NCI-H2196 (cell line): ENCODE results near the gene FGD5.

ENCODE experiments used
- DNase-seq: peaks from one replicate; lab custom pipeline; 2025; ENCODE audit not compliant: unreplicated experiment; lab: John Stamatoyannopoulos, UW

FGD5 gene

DNA sequence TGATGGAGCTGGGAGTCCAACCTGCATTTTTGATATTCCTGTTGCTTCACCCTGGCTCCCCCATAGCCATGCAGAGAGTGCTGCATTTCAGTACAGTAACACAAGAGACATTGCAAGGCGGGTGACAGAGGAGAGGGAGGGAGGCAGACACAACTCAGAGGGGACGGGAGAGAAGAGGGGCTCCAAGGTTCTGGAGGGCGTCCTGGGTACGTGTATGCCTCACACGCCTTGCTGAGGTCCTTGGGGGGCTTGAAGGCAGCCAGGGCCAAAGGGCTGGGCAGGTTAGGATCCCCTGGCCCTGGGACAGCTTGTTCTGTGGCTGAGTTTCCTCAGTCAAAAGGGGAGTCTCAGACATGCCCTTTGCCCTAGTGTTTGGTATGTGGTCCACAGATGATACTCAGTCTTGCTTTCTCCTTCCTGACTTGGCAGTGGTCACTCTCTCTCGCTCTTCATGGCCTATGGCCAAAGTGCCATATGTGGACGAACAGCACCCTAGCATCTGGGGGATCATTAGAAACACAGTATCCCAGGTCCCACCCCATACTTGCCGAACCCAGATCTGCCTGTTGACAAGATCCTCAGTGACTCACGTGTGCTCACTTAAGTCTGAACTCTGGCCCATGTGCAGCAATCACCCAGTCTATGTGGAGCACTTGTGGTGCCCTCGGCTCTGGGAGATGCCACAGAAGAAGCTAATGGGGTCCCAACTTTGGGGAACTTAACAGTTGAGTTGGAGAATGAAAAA is 52.9 kb downstream of the FGD5 start:
- DNase-seq, result no peak

DNA sequence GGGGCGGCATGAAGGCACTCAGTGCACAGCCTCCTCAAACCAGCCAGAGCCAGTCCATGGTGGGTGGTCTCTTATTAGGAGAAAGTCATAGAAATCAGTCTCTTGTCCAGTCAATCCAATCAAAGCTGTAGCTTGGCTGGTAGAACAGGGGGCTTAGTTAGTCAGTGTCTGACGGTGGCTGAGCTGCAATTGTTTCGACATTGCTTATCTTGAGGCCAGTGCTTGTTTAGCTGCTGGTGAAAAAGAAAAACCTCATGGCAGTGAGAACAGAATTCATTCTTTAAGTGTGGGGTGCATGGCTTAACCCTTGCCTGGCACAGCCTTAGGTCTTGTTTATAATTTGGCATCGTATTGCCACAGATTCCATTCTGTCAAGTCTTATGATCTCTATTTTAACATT is 53.9 kb downstream of the FGD5 start:
- DNase-seq, result no peak

DNA sequence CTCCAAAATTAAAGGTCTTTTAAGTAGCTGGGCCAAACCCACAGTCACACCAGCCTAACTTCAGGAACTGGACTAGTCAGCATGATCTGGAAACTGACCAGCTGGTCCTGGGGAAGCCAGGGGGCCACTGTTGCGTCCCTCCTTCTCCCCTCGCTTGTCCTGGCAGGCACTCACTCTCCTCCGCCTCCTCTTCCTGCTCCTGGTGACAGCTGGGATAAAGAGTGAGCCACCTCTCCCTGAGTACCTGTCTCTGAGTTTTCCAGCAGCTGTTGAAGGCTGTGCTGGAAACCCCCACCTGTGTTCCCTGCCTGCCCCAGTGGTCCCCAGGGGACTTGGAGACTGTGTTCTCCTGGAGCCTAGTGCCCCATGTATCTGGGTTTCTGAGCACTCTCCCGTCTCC is 56.0 kb downstream of the FGD5 start:
- no peak for DNase-seq

DNA sequence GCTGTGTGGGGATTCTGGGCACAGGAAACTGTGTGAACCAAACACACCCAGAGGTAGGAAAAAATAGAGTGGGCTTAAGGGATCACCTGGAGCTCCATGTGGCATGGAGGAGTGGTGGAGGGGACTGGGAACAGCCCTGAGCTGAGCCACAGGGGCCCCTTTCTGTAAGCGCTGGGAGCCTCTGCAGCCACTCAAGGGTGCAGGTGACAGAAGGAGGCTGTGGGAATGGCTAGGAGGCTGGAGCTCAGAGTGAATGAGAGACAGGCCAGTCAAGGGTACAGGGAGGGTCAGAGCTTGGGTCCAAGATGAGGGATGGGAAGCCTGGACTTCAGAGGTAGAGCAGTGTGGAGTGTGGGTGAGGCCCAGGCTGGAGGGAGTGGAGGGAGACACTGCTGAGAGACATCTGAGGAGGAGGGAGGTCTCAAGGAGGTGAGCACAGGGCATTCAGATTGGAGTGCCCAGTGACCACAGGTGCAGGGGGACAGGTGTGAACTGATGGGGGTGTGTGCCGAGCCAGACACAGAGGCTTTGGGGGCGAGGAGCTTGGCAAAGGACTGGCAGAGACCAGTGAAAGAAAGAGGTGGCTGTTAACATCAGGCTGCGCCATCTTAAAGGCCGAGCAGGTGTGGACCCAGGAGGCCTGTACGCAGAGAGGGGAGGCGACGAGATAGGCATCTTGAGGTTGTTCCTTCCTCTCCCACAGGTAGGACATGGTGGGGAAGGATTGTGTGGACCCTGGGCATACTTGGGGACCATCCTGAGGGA is 56.8 kb downstream of the FGD5 start:
- DNase-seq, result no peak

DNA sequence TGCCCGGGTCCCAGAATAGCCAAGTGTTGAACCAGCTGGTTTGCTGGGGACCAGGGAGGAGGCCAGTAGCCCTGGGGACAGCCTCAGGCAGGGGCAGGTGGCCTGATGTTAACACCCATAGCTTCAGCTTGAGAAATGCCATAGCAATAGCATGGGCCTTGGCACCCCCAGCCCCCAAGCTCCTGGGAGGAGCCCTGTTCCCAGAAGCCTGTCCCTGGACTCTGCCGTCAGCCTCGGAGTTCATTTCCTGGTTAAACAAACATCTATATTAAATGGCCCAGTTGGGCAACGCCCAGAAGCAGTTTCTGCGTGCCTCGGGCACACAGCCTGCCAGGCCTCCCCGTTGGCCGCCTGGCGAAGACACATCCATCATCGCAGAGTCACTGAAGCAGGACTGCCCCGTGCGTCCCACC is 58.2 kb downstream of the FGD5 start:
- DNase-seq, result no peak

DNA sequence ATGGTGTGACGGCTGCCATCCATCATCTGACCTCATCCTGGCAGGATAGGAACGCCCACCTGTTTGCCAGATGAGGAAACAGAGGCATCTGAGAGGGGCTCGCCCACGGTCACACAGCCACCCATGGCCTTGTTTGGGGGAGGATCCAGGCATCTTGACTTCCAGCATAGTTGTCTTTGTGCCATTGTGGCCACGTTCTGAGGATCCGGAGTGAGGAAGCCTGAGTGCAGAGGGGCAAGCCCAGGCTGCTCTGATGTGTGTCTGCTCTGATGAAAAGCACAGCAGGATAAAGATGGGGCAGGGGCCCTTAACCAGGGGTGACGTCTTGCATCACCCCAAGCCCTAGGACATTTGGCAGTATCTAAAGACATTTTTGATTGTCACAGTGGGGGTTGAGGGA is 58.7 kb downstream of the FGD5 start:
- DNase-seq, result no peak

DNA sequence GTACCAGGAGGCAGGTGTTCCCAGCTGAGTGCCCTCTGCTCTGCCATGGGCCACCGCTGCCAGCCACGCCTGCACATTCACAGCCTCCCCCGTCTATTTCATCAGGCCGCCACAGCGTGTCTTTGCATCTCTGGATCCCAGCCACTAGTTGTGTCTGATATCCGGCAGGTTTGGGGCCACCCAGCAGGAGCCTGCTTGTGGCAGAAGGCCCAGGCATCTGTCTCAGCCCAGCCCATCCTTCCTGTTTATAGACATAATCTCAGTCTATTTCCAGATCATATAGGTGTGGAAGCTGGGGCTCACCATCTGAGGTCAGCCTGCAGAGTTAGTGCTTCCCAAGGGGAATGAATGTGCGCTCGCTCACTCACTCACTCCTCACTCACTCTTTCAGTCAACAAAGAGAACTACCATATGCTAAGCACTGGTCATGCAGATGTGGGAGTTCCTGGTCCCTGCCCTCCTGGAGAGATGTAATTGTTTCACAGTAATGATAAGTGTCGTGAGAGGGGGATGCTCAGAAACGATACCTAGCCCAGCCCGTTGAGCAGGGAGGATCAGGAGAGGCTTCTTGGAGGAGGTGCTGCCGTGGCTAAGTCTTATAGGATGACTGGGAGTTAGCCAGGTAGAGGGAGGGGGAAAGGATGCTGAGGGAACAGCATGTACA is 60.6 kb downstream of the FGD5 start:
- no peak for DNase-seq

DNA sequence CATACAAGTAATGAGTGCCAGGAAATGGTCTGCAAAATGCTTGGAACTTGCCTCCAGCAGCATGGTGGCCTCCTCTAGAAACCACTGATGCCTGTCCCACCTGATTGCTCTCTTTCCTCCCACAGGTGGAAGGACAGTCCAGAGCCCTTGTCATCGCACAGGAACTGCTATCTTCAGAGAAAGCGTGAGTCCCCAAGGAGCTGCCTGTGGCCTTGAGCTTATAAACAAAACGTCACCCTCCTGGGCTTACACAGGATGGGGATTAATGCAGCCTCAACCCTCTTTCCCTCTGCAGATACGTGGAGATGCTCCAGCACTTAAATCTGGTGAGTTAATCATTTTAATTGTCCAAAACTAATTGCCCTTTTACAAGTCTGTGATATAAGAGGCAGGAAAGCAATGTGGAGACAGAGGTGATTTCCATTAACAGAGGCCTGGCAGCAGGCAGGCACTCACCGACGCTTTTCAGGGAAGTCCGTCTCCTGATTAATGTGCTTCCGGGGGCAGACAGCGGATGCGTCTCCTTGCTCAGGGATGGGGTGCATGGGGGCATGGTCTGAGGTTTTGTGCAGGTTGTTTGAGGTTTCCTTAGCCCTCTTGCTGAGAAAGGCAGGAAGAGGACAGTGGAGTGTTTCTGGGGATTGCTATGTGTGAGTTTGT is 61.8 kb downstream of the FGD5 start:
- DNase-seq, result no peak

DNA sequence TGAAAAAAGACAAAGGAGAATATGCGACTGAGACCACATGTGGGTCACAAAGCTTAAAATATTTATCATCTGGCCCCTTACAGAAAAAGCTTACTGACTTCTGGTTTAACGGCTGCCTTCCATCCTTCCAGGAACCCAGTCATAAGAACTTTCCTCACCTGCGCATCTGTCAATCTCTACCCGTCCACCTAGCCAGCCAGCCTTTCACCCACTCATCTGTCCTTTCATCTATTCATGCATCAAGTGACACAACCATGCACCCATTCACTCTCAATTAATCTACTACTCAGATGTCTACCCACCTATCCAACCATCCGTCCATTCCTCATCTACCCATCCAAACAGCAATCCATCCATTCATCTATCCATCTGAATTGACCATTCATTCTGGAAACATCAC is 64.5 kb downstream of the FGD5 start:
- DNase-seq, result no peak

DNA sequence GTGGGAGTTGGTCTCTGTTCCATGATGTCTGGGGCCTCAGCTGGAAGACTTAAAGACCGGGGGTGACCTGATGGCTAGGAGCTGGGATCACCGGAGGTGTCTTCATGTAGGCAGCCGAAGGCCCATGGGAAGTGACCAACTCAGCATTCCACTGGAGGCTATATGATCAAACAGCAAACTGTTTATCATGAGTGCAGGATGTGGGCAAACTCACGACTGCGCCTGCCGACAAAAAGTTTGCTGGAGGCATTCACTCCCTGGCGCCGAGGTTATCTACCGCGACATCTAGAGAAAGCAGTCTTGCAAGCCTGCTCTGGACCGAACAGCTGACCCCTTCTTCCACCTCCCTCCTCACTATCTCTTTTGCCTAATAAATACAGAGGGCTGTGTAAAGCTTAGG is 65.9 kb downstream of the FGD5 start:
- no peak for DNase-seq

DNA sequence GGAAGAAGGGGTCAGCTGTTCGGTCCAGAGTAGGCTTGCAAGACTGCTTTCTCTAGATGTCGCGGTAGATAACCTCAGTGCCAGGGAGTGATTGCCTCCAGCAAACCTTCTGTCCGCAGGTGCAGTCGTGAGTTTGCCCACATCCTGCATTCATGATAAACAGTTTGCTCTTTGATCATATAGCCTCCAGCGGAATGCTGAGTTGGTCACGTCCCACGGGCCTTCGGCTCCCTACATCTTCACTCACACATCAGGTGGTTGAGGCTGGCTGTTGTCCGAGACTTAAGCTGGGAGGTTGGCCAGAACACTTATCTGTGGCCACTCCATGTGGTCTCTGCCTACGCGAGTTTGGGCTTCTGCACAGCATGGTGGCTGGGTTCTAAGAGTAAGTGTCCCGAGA is 66.5 kb downstream of the FGD5 start:
- DNase-seq, result no peak

DNA sequence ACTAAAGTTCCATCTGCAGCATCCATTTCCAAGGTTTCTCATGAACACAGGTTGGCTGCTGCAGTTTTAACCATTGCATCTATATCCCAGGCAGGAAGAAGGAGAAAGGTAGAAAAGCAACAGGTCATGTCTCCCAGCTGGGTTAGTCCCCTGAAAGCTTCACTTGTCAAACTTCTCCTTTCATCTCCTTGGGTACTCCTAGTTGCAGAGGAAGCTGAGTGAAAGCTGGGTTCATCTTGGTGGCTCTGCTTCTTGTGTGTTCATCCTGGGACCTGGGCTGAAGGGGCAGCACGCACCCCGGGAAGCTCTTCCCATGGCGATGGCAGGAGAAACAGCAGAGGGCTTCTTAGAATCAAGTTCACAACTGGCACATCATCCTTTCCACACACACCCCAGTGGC is 67.3 kb downstream of the FGD5 start:
- no peak for DNase-seq

DNA sequence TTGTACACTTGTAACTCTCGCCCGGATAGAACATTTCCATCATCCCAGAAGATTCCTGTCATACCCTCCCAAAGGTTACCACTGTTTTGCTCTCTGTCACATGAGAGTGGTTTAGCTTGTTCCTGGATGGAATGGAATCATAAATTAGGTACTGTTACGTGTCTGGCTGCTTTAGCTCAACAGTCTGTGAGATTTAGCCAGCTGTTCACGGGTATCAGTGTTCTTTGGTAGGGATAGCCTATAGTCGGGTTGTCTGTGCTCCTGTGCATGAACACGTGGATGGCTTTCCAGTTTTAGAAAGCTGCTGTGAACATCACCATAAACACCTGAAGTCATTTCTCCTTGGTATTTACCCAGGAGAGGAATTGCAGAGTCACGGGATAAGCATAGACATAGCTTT is 70.4 kb downstream of the FGD5 start:
- DNase-seq, result no peak

DNA sequence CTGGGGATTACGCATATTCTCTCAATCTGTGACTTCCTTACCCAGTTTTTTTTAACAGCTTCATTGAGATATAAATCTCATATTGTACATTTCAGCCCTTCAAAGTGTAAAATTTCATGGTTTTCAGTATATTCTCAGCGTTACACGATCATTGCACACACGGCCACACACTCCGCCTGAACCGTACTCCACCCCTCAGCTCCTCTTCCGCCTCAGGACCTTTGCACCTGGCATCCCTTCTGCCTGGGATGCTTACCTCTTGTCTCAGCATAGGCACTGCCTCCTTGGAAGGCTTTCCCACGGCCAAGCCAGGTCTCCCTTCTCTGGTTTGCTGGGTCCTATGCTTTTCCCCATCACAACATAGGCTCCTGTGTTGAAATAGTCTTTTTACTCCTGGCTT is 71.2 kb downstream of the FGD5 start:
- DNase-seq, result no peak

DNA sequence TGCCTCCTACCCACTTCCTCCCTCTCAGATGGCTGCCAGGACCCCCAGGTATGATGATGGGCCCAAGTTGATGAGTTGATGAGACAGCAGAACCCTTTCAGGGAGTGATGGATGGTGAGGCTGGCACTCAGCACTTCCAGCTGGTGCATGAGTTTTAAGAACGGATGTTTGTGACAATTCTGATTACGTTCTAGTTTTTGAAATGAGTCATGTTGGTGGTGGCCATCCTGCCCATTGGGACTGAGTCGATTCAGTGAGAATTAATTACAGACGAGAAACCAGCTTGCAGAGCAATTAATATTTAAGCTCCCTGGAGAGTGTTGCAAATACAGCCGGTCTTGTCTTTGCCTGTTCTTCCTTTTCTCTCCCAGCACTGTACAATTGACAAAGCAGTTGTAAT is 71.7 kb downstream of the FGD5 start:
- DNase-seq, result no peak

DNA sequence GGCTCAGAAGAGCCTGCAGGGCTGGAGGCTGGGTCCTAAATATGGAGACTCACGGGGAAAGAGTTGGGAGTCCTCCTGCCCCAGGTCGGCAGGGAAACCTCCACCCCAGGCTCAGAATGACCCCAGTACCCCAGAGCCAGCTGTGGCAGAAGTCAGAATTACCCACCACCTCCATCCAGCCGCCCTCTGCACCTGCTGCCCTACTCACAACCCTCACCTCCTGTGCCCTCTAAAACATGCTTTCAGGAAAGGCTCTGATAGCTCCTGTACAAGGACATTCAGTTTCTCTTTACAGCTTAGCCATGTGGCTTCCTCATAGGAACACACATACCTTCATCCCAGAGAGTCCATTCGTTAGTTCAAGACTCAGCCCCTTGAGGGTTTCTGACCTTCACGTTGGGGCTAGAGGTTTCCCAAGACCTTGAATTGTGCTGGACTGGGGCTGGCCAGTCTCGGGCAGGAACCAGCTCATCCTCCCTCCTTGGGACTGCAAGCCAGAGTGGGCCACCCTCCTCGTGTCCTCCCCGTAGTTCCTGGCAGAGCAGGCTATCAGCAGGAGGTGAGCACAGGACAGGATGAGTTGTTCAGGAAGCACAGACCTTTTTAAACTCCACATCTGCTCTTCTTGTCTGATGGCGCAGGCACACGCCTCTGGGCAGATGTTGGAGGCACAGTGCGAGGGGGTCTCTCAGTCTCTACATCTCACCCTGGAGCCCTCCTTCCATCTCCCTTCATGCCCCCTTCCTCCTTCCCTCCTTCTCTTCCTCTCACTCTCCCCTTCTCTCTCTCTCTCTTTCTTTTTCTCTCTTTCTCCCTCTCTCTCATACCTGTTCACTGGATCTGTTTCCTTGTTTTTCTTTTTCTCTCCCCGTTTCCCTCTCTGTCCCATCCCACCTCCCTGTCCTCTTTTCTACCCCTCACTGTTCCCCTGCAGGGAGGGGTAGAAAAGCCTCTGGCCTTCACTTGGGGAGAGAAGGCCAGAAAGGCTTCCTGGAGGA is 72.7 kb downstream of the FGD5 start:
- DNase-seq, result no peak

DNA sequence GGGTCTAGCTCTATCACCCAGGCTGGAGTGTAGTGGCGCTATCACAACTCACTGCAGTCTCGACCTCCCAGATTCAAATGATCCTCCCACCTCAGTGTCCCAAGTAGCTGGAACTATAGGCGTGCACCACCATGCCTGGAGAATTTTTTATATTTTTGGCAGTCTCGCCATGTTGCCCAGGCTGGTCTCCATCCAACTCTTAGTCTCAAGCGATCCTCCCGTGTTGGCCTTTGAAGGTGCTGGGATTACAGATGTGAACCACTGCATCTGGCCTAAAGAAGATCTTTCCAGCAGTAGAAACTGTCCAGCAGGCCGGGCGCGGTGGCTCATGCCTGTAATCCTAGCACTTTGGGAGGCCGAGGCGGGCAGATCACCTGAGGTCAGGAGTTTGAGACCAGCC is 73.5 kb downstream of the FGD5 start:
- DNase-seq, result no peak

DNA sequence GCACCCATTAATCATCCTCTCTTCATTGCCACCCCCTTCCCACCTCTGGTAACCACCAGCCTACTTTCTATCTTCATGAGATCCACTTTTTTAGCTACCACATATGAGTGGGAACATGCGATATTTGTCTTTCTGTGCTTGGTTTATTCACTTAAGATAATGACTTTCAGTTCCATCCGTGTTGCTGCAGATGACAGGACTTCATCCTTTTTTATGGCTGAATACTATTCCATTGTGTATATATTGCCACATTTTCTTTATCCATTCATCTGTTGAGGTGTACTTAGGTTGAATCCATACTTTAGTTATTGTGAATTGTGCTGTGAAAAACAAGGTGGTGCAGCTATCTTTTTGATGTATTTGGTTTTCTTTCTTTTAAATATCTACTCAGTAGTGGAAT is 75.3 kb downstream of the FGD5 start:
- no peak for DNase-seq

DNA sequence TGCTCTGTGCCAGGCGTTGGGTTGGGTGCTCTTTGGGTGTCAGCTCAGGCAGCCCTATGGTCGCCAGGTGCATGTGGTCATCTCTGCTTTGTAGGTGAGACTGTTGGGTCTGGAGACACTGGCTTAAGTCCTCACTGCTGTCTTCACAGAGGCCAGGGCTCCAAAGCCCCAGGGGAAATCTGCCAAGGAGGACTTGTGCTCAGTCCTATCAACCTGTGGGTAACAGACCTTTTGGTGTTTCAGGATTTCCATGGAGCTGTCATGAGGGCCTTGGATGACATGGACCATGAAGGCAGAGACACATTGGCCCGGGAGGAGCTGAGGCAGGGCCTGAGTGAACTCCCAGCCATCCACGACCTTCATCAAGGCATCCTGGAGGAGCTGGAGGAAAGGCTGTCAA is 78.5 kb downstream of the FGD5 start:
- no peak for DNase-seq

DNA sequence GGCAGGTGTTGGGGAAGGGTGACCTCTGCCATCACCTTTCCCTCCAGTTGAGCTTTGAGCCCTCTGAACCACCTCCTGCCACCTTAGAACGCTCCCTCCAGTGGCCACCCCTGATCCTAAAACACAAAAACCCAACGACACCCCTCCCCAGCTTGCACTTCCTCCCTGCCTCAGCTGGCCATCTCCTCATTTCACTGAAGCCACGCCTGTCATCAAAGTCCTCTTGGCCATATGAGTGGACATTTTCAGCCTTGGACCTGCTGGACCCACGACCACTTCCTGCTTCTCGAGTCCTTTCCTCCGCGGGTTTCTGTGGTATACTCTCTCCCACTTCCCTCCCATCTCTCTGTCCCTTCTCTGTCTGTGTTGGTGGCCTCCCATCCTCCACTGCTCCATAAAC is 80.2 kb downstream of the FGD5 start:
- no peak for DNase-seq
